Smooth muscle cell of the coronary artery (primary cell): Measurements from ENCODE around the gene CRB3. TPM values are rescaled to one million over a fixed set of nuclear protein-coding genes. Genes with fewer than 3 reads are reported as not detected.

Source experiments
- total RNA-seq: library from RNA; depleted of rRNA; stranded (reverse); fragments of >200 nt; gene quantifications from 2 replicates; pipeline ENCODE4 v1.2.3, GENCODE V29; 2014; ENCODE audit warnings: low replicate concordance

Gene CRB3, protein sequence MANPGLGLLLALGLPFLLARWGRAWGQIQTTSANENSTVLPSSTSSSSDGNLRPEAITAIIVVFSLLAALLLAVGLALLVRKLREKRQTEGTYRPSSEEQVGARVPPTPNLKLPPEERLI
- 0.08 TPM in 1 of 2 replicates, not detected in the other for total RNA-seq

DNA sequence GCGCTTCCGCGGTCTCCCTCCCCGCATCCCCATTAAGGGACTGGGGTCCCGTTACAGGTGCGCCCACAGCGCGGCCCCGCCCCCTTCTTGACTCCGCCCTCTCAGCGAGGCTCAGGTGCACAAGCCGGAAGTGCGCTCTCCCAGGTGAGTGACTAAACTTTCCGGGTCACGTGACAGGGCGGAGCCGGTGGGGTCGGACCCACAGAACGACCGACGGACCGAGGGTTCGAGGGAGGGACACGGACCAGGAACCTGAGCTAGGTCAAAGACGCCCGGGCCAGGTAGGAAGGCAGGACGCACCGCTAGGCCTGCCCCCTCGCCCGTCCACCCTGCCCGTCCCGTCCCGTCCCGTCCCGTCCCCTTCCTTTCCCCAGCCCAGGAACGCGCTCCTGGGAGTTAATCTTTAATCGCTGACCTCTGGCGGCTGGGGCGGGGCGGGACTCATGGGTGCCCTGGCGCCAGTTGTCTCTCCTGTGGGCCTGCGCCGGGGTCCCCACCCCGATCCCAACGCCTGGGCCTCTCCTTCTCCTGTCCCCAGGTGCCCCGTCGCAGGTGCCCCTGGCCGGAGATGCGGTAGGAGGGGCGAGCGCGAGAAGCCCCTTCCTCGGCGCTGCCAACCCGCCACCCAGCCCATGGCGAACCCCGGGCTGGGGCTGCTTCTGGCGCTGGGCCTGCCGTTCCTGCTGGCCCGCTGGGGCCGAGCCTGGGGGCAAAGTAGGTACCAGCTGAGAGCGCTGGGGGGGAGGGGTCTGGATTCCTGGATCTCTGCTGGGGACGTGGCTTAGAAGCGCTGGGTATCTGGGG is at the start of gene CRB3:
Gene CRB3 (plus strand): TSS at position 202 of the 804 bp plus-strand sequence. CDS start 431 bp downstream, at position 633.

DNA sequence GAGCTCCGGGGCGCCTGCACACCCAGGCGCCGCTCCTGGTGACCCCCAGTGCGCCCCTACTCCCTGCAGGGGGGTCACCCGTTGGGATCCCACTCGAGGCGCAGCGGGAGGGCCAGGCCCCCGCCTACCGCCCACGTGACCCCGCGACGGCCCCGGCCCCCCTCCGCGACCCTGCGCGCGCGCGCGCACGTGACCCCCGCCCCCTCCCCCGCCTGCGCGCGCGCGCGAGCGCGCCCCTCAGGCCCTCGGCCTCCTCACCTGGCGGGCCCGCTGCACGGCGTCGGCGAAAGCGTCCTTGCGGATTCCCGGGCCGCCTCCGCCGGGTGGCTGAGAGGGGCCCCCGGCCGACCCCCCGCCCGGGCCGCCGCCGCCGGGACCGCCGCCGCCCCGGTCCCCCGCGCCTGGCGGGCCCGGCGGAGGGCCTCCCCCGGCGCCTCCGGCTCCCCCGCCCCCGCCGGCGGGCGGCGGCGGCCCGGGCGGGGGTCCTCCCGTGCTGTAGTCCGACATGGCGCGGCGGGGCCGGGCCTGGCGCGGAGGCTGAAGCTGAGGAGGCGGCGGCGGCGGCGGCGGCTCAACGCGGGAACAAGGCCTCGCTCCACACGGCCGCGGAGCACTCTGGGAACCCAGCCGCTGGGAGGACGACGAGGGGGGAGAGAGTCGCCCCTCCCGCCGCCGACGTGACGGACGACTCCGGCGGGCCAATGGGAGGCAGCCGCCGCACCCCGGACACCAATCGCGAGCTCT is 39.7 kb upstream of the CRB3 start, which contains the start of gene KHSRP:
Gene KHSRP (minus strand): TSS at position 617 of the 744 bp plus-strand sequence. CDS start 110 bp downstream, at position 507.

DNA sequence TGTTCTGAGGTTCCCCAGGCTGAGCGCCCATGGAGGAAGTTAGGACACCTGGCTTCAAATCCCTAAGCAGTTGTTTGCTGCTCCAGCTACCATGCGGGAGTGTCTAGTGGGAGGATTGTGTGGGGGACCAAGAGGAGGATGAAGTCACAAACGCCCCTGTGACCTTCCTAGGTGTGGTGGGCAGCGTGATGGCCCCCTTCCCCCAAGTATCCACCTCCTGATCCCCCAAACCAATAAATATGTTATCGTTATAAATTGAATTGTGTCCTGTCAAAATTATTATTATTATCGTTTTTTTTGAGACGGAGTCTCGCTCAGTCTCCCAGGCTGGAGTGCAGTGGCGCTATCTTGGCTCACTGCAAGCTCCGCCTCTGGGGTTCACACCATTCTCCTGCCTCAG is 30.4 kb upstream of the CRB3 start, which contains the start of gene SLC25A41:
Gene SLC25A41 (minus strand): TSS at position 101 of the 400 bp plus-strand sequence. CDS start 70 bp downstream, at position 31.

DNA sequence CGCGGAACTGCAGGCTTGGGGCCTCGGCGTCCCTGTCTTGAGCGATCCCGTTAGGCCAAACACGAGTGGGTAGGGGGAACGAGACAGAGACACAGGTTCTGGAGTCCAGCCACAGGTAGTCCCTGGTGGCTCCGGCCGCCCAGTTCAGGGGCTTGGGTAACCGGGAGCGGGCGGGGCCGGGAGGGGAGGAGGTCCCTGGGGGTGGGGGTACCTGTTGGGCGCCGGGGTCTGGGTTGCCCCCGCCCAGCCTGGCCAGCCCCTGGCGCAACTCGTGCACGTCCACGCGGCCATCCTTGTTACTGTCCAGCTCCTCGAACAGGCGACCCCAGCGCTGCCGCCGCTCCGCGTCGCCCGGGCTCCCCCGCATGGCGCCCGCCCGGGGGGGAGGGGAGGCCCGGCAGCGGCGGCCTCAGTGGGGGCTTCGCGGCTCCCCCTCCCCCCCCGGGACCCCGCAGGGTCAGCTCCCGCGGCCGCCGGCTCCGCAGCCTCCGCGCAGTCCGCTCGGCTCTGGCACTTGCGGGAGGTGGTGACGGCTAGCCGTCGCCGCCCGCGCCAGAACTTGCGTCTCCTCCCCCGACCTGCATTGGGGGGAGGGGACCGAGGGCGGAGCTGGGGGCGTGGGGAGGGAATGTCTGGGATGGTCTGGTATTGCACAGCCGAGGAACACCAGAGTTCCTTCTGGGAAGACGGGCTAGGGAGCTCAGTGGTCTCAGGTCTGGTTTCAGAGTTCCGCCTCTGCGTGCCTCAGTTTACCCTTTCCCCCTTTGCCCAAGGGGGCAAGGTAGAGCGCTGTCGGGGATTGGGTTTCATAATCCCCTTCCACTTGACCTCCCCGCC is 4.6 kb upstream of the CRB3 start, which contains the start of gene SLC25A23:
Gene SLC25A23 (minus strand): TSS at position 531 of the 837 bp plus-strand sequence. CDS start 164 bp downstream, at position 367.

DNA sequence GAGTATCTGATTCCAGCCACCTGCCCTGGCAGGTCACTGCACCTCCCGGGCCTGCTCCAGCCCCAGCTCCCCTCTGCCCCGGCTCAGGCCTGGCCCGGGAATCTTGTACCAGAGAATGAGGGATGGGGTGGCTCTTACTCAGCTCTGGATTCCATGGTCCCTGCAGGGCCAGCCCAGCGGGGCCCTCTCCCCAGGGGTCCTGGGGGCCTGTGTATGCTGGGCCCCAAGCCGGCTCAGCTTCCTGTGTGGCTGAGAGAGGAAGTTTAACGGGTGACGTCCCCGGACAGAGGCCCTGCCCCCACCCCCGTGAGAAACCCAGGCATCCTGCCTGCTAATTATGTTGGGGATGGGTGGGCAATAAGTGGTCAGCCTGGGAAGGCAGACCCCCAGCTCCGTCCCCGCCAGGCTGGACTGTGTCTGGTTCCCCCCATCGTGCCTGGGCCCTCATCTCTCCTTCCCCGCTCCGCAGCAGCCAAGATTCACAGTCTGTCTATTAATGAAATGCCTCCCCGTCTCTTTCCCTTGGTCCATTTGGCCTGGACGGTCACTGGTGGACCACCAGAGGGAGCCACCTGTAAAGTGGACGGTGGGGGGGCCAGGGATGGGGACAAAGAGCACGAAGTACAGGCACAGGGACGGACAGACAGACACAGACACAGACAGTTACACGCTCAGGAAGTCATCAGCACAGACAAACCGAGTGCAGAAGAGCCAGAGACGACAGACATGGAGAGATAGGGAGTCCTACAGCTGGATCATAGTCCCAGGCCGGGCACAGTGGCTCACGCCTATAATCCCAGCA is 17.7 kb downstream of the CRB3 start, which contains the start of gene DENND1C:
Gene DENND1C (minus strand): TSS at position 247 of the 802 bp plus-strand sequence. CDS start 92 bp downstream, at position 155.

DNA sequence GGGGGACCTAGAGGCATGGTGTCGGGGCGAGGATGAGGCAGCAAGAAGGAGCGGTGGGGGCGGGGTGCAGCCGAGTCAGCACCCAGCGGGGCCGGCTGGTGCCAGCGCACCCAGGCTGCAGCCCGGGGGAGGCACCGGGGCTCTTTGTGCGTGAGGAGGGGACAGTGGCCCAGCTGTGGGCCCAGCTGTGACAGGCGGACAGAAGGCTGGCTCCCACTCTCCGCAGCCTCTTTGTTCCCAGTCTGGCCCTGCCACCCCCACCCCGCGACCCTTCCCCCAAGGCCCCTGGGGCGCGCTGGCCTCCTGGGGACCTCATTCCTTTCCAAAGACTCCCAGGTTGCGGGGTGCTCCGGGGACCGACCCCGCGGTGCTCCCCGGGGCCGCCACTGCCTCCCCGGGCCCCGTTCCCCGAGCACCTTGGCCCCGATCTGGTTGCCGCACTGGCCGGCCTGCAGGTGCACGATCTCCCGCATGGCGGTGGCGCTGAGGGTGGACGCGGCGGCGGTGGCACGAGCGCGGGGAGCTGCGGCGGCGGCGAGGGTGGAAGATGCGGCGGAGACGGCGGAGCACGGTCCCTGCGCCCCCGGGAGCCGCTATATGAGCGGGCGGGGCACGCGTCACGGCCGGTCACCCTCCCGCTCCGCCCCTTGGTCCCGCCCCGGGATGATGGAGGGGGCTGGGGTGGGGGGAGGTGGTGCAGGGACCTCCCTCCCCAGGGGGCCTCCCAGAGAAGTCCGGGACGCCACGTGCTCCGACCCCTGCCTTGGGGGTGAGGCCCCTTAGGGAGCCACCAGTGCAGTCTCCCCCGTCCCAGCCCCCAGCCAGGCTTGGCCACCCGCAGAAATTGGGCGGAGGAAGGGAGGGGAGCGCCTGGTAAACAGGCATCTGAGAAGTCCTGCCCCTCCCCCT is 37.9 kb downstream of the CRB3 start, which contains the start of gene TUBB4A:
Gene TUBB4A (minus strand): TSS at position 570 of the 909 bp plus-strand sequence. CDS start 97 bp downstream, at position 473.

Other genes with a start within 250 kb of the CRB3 start
- 2.3 and 8.2 TPM in 2 replicates for gene MLLT1, start 184.3 kb upstream of the CRB3 start, total RNA-seq
- not detected in 2 replicates for gene ACER1, start 130.7 kb upstream of the CRB3 start, total RNA-seq
- 59.2 and 66.5 TPM in 2 replicates for gene CLPP, start 102.7 kb upstream of the CRB3 start, total RNA-seq
- 9.6 and 38.3 TPM in 2 replicates for gene ALKBH7, start 91.5 kb upstream of the CRB3 start, total RNA-seq
- 0.53 and 0.70 TPM in 2 replicates for gene PSPN, start 88.3 kb upstream of the CRB3 start, total RNA-seq
- gene GTF2F1, start 71.1 kb upstream of the CRB3 start, total RNA-seq, result 62.5 and 108 TPM in 2 replicates
- gene KHSRP, start 39.5 kb upstream of the CRB3 start, total RNA-seq, result 41.1 and 85.6 TPM in 2 replicates
- gene SLC25A41, start 30.5 kb upstream of the CRB3 start, total RNA-seq, result 0.23 TPM in 1 of 2 replicates, not detected in the other
- 20.9 and 22.3 TPM in 2 replicates for gene SLC25A23, start 4.5 kb upstream of the CRB3 start, total RNA-seq
- gene DENND1C, start 17.5 kb downstream of the CRB3 start, total RNA-seq, result not detected in 2 replicates
- not detected in 2 replicates for gene TUBB4A, start 38.0 kb downstream of the CRB3 start, total RNA-seq
- gene TNFSF9, start 66.8 kb downstream of the CRB3 start, total RNA-seq, result under 0.01 and 0.30 TPM in 2 replicates
- not detected in 2 replicates for gene CD70, start 126.9 kb downstream of the CRB3 start, total RNA-seq
- gene TNFSF14, start 205.9 kb downstream of the CRB3 start, total RNA-seq, result 0.35 TPM in 1 of 2 replicates, not detected in the other